ENCODE data around the gene FAIM2.

DNA sequence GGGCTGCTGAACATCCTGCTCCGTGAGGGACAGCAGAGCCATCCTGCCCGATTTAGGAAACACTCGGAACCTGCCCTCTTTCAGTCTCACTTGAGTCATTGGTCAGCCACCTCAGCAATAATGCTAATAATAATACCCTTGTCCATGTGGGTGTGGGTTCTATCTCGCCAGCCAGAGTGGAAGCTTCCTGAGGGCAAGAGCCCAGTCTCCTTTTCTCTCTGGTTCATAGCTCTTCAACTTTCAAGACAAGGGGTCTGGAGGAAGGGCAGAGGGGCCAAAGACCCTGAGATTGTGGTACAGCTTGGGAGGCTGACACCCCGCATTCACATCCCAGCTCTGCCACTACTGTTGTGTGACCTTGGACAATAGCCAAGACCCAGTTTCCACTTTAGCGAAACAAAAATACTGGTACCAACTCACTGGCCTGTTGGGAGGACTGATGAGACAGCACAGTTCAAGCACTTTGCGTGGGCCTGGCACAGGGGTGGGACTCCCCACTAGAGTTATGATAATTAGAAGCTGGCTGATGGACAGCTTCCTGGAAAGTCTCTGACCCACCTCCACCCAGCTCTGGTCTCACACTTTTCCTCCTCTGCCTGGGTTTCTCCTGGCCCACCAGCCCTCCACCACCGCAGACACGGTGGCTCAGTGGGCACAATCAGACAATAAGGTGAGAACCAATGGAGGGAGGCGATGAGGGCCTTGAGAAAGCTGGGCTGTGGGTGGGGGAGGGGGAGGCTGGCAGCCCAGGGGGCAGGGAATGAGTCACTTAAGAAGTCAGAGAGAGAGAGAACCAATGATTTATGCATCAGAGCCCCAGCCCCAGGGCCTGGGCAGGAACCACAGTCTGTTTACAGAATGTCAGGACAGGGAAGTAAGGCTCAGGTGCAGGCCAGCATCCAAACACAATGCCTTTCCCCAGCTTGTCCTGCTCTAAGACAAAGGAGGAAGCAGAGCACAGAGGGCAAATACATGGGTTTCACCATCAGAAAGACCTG lies 9.6 kb downstream of the FAIM2 start:
- TF ChIP-seq, protein P1, sequence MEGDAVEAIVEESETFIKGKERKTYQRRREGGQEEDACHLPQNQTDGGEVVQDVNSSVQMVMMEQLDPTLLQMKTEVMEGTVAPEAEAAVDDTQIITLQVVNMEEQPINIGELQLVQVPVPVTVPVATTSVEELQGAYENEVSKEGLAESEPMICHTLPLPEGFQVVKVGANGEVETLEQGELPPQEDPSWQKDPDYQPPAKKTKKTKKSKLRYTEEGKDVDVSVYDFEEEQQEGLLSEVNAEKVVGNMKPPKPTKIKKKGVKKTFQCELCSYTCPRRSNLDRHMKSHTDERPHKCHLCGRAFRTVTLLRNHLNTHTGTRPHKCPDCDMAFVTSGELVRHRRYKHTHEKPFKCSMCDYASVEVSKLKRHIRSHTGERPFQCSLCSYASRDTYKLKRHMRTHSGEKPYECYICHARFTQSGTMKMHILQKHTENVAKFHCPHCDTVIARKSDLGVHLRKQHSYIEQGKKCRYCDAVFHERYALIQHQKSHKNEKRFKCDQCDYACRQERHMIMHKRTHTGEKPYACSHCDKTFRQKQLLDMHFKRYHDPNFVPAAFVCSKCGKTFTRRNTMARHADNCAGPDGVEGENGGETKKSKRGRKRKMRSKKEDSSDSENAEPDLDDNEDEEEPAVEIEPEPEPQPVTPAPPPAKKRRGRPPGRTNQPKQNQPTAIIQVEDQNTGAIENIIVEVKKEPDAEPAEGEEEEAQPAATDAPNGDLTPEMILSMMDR (IDR thresholded peaks at IDR 0.05 in 4 of 5, conservative IDR thresholded peaks at IDR 0.05 in 1 of 5): no peak
- no peak for TF ChIP-seq POLR2A (IDR thresholded peaks at IDR 0.05)
